Left ventricle myocardium superior (tissue), 1 donor: ENCODE data around the gene SAMD3. TPM values are rescaled to one million over a fixed set of nuclear protein-coding genes. Genes with fewer than 3 reads are reported as not detected.
"Not testable (repeated sequence)": the region's sequence is repeated elsewhere in the genome, so short reads cannot be mapped to it uniquely, and the experiment has no call there.

ENCODE experiments used
- ATAC-seq: fragments of 200-7000 bp; cut with Tn5 transposase; one replicate; pipeline ENCODE4 v1.9.1; 2020; ENCODE audit warnings: mild to moderate bottlenecking, moderate library complexity
- DNase-seq: peaks from one replicate; pipeline ENCODE4 v3.0.0-alpha.2; 2020
- intact Hi-C: fragments of 100-400 bp; cut with micrococcal nuclease; formaldehyde crosslinking; loops from one replicate; pipeline ENCODE4 v1.11.0; 2022
- total RNA-seq: library from RNA; stranded (reverse); fragmentation: NEBNext Ultra II Directional; extraction: Animal tissue kit (Norgen Biotek cat#: 25700); gene quantifications from one replicate; pipeline ENCODE4 v1.2.1, GENCODE V29; 2021
- donor health status: DM: no; HTN: yes; CAD: no; lungs with severe emphysema.

Gene SAMD3
- total RNA-seq, 1 donor from 2014 or later, result 0.32 TPM

DNA sequence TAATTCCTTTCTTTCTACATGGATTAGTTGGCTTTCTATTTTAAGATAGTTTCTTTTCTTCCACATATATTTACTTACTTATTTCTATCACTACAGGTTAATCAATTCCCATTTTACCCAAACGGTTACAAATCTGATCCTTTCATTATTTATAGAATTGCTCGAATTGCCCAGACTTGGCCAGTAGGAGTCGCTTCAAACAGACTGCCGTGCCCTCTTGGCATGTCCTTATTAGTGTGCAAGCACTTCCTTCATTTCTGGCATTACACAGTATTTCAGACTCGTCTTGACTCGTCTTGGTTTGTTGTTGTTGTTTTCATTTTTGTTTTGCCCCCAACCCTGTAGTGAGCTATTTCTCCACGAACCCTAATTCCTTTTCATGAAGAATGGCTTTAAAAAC, 74.6 kb downstream of the SAMD3 start:
- ATAC-seq (no peak), DNase-seq (no peak)
- intact Hi-C loops, result no loop called here

GRCh38 chr6:130147111-130147510, 75.6 kb downstream of the SAMD3 start:
- no peak for ATAC-seq
- intact Hi-C loops, result no loop called here
- no peak for DNase-seq

DNA sequence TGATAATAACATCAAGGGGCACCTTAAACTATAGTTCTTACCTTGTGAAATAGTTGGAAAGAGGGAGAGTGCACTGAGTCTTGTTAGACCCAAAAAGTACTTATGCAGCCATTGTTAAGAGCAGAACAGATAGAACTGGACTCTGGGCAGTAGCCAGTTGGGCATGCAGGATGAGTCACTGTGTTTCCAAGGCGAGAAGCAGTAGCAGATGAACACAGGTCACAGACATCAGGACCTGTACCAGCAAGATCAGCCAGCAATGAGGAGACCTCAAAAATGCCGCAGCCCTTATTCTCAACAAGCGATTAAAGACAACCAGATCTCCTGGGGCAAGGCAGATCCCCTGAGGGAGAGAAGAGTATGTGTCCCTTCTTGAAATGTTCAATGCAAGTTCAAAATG, 79.0 kb downstream of the SAMD3 start:
- no peak for ATAC-seq

GRCh38 chr6:130140084-130140483, 82.7 kb downstream of the SAMD3 start:
- no peak for ATAC-seq
- intact Hi-C loops, result no loop called here
- no peak for DNase-seq

More for the DNA sequence above, 79.0 kb downstream of the SAMD3 start:
- intact Hi-C loops, result no loop called here
- no peak for DNase-seq

GRCh38 chr6:130138909-130139242, 83.9 kb downstream of the SAMD3 start:
- intact Hi-C loops, result no loop called here
- ATAC-seq (no peak), DNase-seq (no peak)

- ATAC-seq (no peak), DNase-seq (no peak)
- intact Hi-C loops, result no loop called here
These were observed 84.4 kb downstream of the SAMD3 start for GRCh38 chr6:130138116-130138908.

GRCh38 chr6:130136798-130137197, 86.0 kb downstream of the SAMD3 start:
- DNase-seq (no peak), ATAC-seq (no peak)
- intact Hi-C loops, result no loop called here

- DNase-seq (no peak), ATAC-seq (no peak)
- intact Hi-C loops, result no loop called here
These were observed 88.2 kb downstream of the SAMD3 start for GRCh38 chr6:130134582-130134981.

DNA sequence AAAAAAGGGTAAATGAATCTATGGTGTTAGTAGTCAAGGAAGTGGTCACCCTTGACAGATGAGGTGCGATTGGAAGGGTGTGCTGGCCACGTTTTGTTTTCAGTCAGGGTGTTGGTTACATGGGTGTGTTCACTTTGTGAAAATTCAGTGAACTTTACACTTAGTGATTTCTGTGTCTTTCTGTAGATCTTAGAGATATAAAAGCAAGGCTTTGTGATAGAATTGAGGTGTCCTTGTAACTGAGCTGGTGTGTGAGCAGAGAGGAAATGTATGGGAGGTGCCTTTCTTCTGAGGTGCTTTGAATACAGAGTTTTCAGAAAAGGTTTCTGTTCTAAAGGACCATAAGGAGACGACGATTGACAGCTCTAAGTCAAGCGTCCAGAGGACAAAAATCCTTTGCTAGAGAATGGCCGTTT, 90.5 kb downstream of the SAMD3 start:
- DNase-seq (no peak), ATAC-seq (no peak)
- intact Hi-C loops, result no loop called here

GRCh38 chr6:130129762-130130246, 92.9 kb downstream of the SAMD3 start:
- ATAC-seq, result no peak
- intact Hi-C loops, result no loop called here
- DNase-seq, result no peak

DNA sequence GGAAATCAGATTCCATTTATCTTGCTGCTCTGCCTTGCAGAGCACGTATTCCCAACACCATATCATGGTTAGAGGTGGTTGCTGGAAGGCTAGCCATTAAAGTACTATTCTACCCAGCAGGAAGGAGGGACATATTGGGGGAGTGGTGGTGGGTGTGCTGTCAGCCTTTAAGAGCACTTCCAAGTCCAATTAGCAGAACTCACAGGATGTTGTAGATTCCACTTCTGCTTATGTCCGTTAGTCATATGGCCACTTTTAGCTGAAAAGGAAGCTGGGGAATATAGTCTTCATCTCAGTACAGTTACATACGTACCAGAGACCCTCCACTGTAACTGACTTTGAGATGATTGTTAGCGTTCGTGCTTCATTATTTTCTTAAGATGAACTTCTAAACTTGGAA, 94.4 kb downstream of the SAMD3 start:
- intact Hi-C loops, result no loop called here
- DNase-seq (no peak), ATAC-seq (no peak)

DNA sequence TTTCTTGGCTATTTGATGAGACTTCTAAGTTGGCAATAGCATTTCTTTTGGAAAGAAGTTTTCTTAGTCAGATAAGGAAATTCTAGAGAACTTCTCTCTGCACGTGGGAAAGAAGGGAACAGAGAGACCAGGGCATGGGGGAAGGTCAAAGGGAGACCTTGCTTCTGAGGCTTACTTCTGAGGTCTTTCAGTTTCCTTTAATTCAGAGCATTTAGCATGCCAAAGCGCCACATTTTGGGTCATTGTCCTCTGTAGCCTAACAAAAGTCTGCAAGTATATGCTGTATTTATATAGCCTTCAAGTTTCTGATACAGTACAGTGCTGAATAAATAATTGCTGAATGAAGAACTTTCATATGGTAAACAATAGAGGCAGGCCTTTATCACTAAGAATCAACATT, 95.6 kb downstream of the SAMD3 start:
- DNase-seq (no peak), ATAC-seq (no peak)
- intact Hi-C loops, result no loop called here

DNA sequence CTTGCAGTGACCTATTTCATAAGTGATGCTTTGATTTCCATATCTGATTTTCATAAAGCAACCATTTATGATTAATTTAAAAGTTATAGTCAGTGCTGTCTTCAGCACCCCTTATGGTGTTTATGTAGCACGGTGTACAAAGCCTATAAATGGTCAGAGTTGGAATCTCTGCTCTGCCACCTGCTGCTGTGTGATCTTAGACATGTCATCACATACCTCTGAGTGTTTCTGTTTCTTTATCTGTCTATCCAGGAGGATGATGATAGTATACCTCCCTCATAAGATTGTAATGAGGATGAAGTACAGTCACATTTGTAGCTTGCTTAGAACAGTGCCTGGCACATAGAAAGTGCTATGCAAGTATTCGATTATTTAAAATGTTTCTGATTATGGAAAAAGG, 100.5 kb downstream of the SAMD3 start:
- intact Hi-C loops, result no loop called here
- DNase-seq (no peak), ATAC-seq (no peak)

DNA sequence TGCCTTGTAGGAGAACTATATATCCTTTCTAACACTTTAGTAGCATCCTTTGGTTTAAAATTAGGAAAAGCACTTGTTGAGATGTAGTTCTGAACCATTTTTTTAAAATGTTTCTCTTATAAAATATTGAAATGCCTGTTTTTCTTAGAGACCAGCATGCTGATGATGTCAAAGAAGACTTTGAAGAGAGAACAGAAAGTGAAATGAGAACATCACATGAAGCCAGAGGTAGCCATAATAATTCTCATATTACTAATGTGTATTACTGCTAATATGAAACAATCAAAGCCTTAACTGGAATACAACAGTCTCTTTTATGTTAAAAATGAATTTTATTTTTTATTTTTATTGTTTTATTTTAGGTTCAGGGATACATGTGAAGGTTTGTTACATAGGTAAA, 102.0 kb downstream of the SAMD3 start:
- DNase-seq (no peak), ATAC-seq (no peak)
- intact Hi-C loops, result no loop called here

DNA sequence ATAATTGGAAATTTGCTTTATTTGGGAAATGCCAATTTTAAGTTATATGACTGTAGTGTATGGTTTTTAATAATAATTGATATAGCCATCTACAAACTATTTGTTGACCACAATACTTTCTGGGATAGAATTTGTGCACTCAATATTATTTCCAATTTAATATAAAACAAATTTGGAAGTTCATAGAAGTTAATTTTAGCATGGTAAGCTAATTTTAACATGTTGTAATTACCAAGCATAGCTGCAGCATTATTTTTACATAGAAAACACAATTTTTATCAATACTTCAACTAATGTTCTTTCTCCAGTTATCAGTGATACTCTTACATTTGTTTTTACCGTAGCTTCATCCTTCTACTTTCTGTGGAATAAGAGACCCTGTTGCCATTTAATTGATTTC, 103.5 kb downstream of the SAMD3 start:
- DNase-seq (no peak), ATAC-seq (no peak)
- intact Hi-C loops, result no loop called here

DNA sequence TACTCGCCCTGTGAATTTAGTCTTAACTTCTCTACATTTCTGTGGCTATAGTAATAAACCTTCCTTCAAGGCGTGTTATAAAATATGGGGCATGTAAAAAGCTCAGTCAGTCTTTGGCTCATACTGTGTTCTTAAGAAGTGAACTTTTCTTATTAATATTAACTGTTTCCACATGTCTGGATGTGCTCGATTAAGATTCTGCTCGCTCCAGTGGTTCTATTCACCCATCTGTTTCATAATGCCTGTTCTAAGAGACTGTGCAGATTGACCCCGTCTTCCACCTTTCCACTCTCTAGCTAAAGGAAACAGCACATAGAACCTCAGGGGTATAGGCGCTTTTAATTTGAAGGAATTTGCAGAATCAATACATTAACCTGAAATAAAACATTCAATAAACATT, 104.5 kb downstream of the SAMD3 start:
- intact Hi-C loops, result no loop called here
- ATAC-seq, result no peak
- DNase-seq, result no peak

GRCh38 chr6:130117187-130117701, 105.5 kb downstream of the SAMD3 start:
- intact Hi-C loops, ATAC-seq, DNase-seq: not testable (repeated sequence)

DNA sequence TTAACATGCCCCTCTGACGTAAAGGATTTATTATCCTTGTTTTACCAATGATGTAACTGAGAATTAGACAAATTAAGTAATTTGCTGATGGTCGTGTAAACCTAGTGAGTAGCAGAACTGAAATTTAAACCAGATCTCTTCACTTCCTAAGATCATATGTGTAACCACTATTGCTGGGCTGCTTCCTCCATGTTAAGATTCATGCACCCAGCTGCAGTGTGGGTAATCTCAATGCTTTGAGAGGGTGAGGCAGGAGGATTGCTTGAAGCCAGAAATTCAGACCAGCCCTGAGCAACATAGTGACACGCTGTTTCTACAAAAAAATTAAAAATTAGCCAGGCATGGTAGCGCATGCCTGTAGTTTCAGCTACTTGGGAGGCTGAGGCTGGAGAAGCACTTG, 106.5 kb downstream of the SAMD3 start:
- ATAC-seq, result no peak
- DNase-seq, result no peak
- intact Hi-C loops, result no loop called here

DNA sequence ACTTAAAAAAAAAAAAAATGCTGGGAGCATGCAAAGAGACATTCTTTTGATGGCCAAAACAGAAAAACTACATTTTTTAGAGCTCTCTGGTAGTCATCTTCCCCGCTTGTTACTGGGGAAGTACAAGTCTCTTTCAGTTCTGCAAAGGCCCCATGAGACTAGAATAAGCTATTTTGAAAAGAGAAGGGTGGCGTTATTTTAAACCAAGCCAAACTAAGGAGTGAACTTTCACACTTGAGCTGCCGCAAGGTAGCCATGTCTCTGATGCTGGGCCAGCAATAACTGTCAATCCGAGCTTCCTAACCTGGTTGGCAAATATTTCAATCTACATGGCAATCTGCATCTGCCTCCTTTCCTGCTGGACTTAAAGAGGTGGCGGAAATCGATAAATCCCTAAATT, 107.7 kb downstream of the SAMD3 start:
- DNase-seq (no peak), ATAC-seq (no peak)
- intact Hi-C loops, result no loop called here

GRCh38 chr6:130113201-130113710, 109.5 kb downstream of the SAMD3 start:
- intact Hi-C loops, result no loop called here
- ATAC-seq (no peak), DNase-seq (no peak)

- intact Hi-C loops, result no loop called here
- ATAC-seq, result no peak
- no peak for DNase-seq
These were observed 111.7 kb downstream of the SAMD3 start for GRCh38 chr6:130111031-130111430.
